Naive B cell (primary cell): ENCODE data around the gene IFNA5. TPM values are rescaled to one million over a fixed set of nuclear protein-coding genes. Genes with fewer than 3 reads are reported as not detected.

Experiments used
- ATAC-seq, 2 donors: fragments of 150-1000 bp; cut with Tn5 transposase; 2 replicates each; pipeline ENCODE4 v1.10.0; 2021; ENCODE audit warnings: low read depth in 2 of 2, mild to moderate bottlenecking in 2 of 2, moderate library complexity in 2 of 2
- DNase-seq: peaks from one replicate; pipeline ENCODE4 v3.0.0; 2022
- H3K27ac Mint-ChIP-seq, 6 donors: one replicate each; pipeline ENCODE4 v1.8.0; 2020 to 2022; ENCODE audit warnings: mild to moderate bottlenecking in 6 of 6, mixed read lengths in 6 of 6, moderate library complexity in 5 of 6, inconsistent platforms in 2 of 6
- H3K27me3 Mint-ChIP-seq, 3 donors: one replicate each; pipeline ENCODE4 v1.8.0; 2021 to 2022; ENCODE audit warnings: mixed read lengths in 3 of 3, mild to moderate bottlenecking in 1 of 3
- H3K36me3 Mint-ChIP-seq, 2 donors: one replicate each; pipeline ENCODE4 v1.8.0; 2020 to 2022; ENCODE audit warnings: mixed read lengths in 2 of 2, inconsistent platforms in 1 of 2, mild to moderate bottlenecking in 1 of 2
- H3K4me1 Mint-ChIP-seq, 3 donors: one replicate each; pipeline ENCODE4 v1.8.0; 2020 to 2022; ENCODE audit warnings: mixed read lengths in 3 of 3, inconsistent platforms in 1 of 3, mild to moderate bottlenecking in 1 of 3, moderate library complexity in 1 of 3
- H3K4me3 Mint-ChIP-seq, 8 donors: one replicate each; pipeline ENCODE4 v1.8.0; 2020 to 2022; ENCODE audit warnings: mild to moderate bottlenecking in 8 of 8, mixed read lengths in 8 of 8, moderate library complexity in 8 of 8, inconsistent platforms in 2 of 8
- H3K9me3 Mint-ChIP-seq, 7 donors: one replicate each; pipeline ENCODE4 v1.8.0; 2020 to 2022; ENCODE audit warnings: mixed read lengths in 7 of 7, mild to moderate bottlenecking in 5 of 7, inconsistent platforms in 2 of 7, moderate library complexity in 1 of 7
- polyA plus RNA-seq, 6 donors: library from polyadenylated mRNA; unstranded; fragments of 300-500 nt; fragmentation: Illumina TruSeq; gene quantifications; one replicate each; pipeline ENCODE4 v1.2.3, GENCODE V29; 2021; ENCODE audit warnings: low read depth in 6 of 6

IFNA5 gene
- polyA plus RNA-seq, 6 donors from 2014 or later = not detected

DNA sequence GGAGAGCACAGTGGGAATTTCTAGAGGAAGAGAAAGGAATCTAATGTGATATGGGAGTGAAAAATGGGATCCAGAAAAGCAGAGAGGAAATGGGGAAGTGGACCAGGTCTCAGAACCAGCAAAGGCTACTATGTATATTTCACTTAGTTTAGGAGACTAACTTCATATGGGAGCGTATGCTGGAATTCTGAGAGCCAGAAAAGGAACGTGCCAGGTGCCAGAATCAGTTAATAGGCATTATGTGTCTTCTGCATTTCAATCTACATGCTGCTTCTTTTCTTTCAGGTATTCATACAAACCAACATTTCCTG, 36.8 kb downstream of the IFNA5 start:
- Mint-ChIP-seq H3K4me1 (peaks cover 11 to 23% (median 23%) of the 10 kb centered on the region in 3 donors), H3K9me3 (peaks cover 1 to 24% (median 6%) of the 10 kb centered on the region in 7 donors), H3K27me3 (peaks cover 0 to 17% (median 0%) of the 10 kb centered on the region in 3 donors), H3K36me3 (no peaks in the 10 kb centered on the region), H3K4me3 (no peak overlapping the region), H3K27ac (no peak overlapping the region)
- ATAC-seq (no peak), DNase-seq (no peak)

DNA sequence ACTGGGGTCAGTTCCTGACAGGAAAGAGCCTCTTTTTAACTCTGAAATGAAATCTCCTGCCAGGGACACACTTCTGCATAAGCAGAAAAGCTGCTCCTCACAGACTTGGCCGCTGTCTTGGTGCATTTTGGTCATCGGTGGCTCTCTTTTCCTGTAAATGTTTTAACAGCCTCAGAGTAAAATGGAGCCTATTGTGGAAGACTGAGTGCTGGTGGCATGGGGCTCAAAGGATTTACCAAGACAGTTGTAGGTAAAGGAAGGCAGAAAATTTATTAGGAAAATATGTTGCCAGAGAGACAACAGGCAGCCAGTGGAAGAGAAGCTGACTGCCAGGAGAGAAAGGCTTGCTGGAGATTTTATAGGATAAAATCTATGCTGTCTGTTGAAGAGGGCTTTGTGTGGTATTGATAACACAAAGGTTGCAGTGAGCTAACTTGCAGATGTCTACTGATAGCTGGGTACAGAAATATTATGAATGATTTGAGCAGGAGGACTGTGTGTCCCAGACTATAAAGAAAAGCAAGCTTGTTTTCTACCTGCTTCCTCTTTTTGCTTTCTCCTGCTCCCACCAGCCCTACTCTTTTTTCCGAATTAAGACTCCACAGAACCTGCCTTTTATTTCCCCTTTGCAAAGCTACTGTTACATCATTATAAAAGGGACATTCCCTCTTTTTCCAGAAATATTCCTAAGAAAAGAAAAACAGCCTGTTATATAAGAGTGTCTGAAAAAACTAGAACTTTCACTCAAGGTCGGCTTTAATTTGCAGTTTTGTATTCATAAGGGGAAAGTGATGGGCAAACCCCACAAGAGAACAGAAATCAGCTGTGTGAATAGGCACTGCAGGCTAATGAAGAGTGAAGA, 37.4 kb downstream of the IFNA5 start:
- ATAC-seq (peak; percentile 46 to 65), DNase-seq (peak; percentile 4)
- Mint-ChIP-seq H3K27me3 (peaks cover 0 to 16% (median 0%) of the 10 kb centered on the region in 3 donors), H3K4me1 (peaks cover 11 to 23% (median 23%) of the 10 kb centered on the region in 3 donors), H3K27ac (no peak overlapping the region), H3K9me3 (peaks cover 0 to 19% (median 4%) of the 10 kb centered on the region in 7 donors), H3K4me3 (peak overlapping the region in 1 of 8 donors; percentile 18), H3K36me3 (no peaks in the 10 kb centered on the region)

DNA sequence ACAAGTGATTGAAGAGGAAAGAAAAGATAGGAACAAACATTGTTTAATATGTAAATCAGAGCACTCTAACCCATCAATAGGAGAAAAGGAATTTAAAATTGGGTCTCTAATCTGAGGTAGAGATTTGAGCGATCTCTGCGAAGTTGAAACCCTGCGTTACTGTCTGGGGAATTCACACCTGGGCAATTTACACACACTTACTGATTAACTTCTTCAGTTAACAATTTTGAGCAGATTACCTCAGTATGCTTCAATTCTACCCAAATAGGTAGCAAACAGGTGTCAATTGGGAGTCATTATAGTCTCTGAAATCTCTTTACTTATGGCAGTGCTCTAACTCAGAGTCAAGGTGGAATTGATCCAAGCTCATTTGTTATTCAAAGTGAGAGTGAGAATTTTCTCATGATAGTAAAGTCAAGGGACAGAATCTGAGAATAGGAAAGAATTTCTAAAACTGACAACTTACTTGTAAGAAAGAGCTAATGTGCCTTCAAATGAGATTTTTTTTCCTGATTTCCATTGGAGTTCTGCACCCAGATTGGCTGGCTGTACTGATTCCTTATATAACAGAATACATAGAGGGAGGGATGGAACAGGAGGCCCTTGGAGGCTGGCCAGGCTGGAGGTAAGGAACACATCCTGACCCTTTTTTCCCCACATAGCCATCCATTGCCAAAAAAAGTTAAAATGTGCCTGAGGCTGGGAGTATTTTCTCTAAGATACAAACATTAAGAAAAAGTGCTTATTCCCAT, 38.2 kb downstream of the IFNA5 start:
- no peak for ATAC-seq
- H3K36me3 Mint-ChIP-seq = no peaks in the 10 kb centered on the region
- no peak overlapping the region for H3K27ac Mint-ChIP-seq
- no peak for DNase-seq
- H3K4me3 Mint-ChIP-seq = no peak overlapping the region
- peaks cover 0 to 12% (median 4%) of the 10 kb centered on the region in 7 donors for H3K9me3 Mint-ChIP-seq
- H3K27me3 Mint-ChIP-seq = peaks cover 0 to 12% (median 0%) of the 10 kb centered on the region in 3 donors
- peaks cover 11 to 23% (median 23%) of the 10 kb centered on the region in 3 donors for H3K4me1 Mint-ChIP-seq

DNA sequence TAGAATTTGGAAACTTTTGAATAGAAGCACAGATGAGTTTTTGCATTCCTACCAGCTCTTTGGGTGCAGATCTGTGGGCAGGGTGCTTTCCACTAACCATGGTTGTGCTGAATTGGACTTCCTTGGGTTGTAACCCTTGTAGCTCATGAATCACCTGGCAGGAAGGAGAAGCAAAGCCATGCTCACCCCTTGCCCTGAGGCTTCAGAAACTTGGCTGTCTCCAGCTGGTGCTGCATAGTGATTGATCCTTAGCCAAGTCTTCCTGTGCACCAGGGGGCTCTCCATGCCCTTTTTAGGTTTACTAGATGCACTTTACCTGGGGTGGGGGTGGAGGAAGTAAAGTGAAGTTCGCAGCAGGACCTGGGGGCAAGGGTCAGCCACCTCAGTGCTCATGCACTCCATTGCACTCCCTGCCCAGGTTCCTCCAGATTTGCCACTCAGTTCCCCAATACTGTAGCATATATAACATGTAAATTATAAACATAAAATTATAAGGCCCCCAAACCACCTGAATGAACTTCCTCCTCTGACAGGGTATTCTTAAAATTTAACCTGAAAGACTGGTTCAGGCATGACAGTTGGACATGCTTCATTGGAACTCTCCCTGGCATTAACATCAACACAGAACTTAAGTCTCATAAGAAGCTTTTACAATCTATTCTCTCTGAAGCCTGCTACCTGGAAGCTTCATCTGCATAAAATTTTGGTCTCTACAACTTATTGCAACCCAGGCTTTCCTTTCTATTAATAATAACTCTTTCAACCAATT, 39.5 kb downstream of the IFNA5 start:
- Mint-ChIP-seq H3K9me3 (peaks cover 0 to 6% (median 0%) of the 10 kb centered on the region in 7 donors), H3K4me3 (no peak overlapping the region), H3K27me3 (peaks cover 0 to 7% (median 3%) of the 10 kb centered on the region in 3 donors), H3K36me3 (no peaks in the 10 kb centered on the region), H3K4me1 (peaks cover 11 to 23% (median 23%) of the 10 kb centered on the region in 3 donors), H3K27ac (peak overlapping the region in 1 of 6 donors; percentile 6)
- ATAC-seq (peak; percentile 21 to 28), DNase-seq (no peak)

DNA sequence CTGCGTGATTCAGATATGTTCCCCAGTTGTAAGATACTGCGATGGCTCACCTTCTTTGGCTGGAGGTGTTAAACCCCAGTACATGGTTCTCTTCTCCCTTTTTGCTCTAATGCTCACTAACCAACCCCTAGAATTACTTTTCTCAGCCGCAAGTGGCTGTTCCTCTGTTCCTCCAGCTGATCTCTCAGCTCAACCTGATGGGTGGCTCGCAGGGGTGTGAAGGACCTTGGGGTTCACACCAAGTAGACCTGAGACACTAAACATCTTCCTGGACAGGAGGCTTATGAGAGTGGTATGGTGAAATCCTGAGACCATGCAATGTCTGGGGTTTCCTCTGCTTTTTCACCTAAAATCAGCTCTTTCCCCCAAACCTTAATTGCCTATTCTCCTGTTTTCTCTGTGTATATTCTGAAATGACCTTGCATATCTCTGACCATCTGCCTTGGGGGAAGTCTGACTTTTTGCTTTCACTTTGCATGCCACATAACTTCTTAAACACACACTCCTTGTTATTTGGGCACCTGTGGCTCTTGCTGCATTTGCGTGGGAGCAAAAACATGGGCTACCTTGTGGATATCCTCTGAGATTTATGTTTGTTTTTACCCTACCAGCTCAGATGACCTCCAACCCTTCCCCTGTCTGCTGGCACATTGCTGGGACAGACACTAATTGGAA, 49.4 kb downstream of the IFNA5 start:
- DNase-seq = no peak
- ATAC-seq = no peak
- peaks cover 14 to 34% (median 24%) of the 10 kb centered on the region in 3 donors for H3K27me3 Mint-ChIP-seq
- peak overlapping the region in 2 of 6 donors; percentile 31 to 49 for H3K27ac Mint-ChIP-seq
- no peak overlapping the region for H3K4me3 Mint-ChIP-seq
- peaks cover 0 to 2% (median 0%) of the 10 kb centered on the region in 7 donors for H3K9me3 Mint-ChIP-seq
- no peaks in the 10 kb centered on the region for H3K36me3 Mint-ChIP-seq
- H3K4me1 Mint-ChIP-seq = peaks cover 4 to 12% (median 5%) of the 10 kb centered on the region in 3 donors

Other genes with a start within 250 kb of the IFNA5 start
- gene IFNB1, start 227.4 kb downstream of the IFNA5 start, polyA plus RNA-seq = not detected
- not detected for gene IFNW1, start 163.5 kb downstream of the IFNA5 start, polyA plus RNA-seq
- not detected for gene IFNA21, start 138.7 kb downstream of the IFNA5 start, polyA plus RNA-seq
- not detected for gene IFNA4, start 117.7 kb downstream of the IFNA5 start, polyA plus RNA-seq
- not detected for gene IFNA7, start 103.1 kb downstream of the IFNA5 start, polyA plus RNA-seq
- gene IFNA10, start 98.2 kb downstream of the IFNA5 start, polyA plus RNA-seq = not detected
- not detected for gene IFNA16, start 88.0 kb downstream of the IFNA5 start, polyA plus RNA-seq
- not detected for gene IFNA17, start 77.1 kb downstream of the IFNA5 start, polyA plus RNA-seq
- not detected for gene IFNA14, start 65.3 kb downstream of the IFNA5 start, polyA plus RNA-seq
- gene KLHL9, start 30.1 kb upstream of the IFNA5 start, polyA plus RNA-seq = 10 to 100 TPM in 1 of 6 donors, 1 to 10 TPM in 5; 5.0 to 10.4 (median 6.2) TPM
- not detected for gene IFNA6, start 45.6 kb upstream of the IFNA5 start, polyA plus RNA-seq
- gene IFNA13, start 62.7 kb upstream of the IFNA5 start, polyA plus RNA-seq = not detected
- gene IFNA2, start 80.1 kb upstream of the IFNA5 start, polyA plus RNA-seq = not detected
- gene IFNA8, start 103.8 kb upstream of the IFNA5 start, polyA plus RNA-seq = not detected
- gene IFNA1, start 135.1 kb upstream of the IFNA5 start, polyA plus RNA-seq = not detected
- gene IFNE, start 177.0 kb upstream of the IFNA5 start, polyA plus RNA-seq = not detected